ENCODE data around the gene ABL2.

DNA sequence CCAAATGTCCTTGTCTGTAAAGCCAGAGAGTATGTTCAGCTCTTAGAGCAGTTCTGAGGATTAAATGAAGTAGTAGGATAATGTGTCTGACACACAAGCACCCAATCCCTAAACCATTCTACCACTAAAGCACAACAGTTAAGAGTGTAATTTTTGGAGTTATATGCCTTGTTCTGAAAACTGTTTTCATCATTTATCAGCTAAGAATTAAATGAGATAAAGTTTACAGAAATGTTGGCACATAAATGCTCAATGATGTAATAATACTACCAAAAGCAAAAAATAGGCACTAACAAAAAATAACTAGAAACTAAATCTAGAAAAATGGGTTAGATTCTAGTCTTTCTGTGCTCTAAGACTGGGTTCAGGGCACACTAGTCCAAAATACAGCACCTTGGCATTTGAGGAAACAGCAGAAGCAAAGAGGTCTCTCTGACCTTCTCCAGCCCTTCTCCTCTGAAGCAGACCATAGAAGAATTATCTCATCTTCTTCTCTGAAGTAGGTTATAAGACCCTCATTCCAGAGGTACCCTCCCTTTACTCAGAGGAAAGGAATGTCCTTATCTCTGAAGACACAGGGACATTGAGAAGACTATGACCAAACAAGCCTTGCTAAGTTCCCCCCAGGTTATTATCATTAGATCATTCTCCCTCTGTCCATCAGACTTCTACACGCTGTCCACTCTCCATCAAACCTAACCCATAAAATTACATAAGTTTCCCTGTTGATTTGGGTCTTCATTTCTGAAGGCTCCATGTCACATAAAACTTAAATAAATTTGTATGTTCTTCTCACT, 20.6 kb downstream of the ABL2 start:
- TF ChIP-seq TAF1 (IDR thresholded peaks at IDR 0.05; ENCODE audit: low read depth) (no peak), FOXM1 (IDR thresholded peaks at IDR 0.05; ENCODE audit: borderline replicate concordance, low read depth) (no peak)
- TF ChIP-seq, protein P1, sequence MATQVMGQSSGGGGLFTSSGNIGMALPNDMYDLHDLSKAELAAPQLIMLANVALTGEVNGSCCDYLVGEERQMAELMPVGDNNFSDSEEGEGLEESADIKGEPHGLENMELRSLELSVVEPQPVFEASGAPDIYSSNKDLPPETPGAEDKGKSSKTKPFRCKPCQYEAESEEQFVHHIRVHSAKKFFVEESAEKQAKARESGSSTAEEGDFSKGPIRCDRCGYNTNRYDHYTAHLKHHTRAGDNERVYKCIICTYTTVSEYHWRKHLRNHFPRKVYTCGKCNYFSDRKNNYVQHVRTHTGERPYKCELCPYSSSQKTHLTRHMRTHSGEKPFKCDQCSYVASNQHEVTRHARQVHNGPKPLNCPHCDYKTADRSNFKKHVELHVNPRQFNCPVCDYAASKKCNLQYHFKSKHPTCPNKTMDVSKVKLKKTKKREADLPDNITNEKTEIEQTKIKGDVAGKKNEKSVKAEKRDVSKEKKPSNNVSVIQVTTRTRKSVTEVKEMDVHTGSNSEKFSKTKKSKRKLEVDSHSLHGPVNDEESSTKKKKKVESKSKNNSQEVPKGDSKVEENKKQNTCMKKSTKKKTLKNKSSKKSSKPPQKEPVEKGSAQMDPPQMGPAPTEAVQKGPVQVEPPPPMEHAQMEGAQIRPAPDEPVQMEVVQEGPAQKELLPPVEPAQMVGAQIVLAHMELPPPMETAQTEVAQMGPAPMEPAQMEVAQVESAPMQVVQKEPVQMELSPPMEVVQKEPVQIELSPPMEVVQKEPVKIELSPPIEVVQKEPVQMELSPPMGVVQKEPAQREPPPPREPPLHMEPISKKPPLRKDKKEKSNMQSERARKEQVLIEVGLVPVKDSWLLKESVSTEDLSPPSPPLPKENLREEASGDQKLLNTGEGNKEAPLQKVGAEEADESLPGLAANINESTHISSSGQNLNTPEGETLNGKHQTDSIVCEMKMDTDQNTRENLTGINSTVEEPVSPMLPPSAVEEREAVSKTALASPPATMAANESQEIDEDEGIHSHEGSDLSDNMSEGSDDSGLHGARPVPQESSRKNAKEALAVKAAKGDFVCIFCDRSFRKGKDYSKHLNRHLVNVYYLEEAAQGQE (IDR thresholded peaks at IDR 0.05; ENCODE audit: low read depth), result no peak
- TF ChIP-seq, protein P2, sequence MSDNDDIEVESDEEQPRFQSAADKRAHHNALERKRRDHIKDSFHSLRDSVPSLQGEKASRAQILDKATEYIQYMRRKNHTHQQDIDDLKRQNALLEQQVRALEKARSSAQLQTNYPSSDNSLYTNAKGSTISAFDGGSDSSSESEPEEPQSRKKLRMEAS (IDR thresholded peaks at IDR 0.05), result no peak
